ENCODE measurements around the gene FANCF. TPM values are rescaled to one million over a fixed set of nuclear protein-coding genes. Genes with fewer than 3 reads are reported as not detected.
"Not testable (repeated sequence)": the region's sequence is repeated elsewhere in the genome, so short reads cannot be mapped to it uniquely, and the experiment has no call there.

Gene FANCF
- total RNA-seq, 4 donors from 2014 or later, result 3.6 to 6.7 (median 4.9) TPM

- Histone ChIP-seq H3K36me3 (no peaks in the 10 kb centered on the region), H3K4me1 (no peaks in the 10 kb centered on the region), H3K4me3 (no peak overlapping the region), H3K27ac (replicated peaks in 1 of 4) (no peak overlapping the region), H3K9me3 (no peaks in the 10 kb centered on the region), H3K27me3 (no peaks in the 10 kb centered on the region)
- 60% methylated on average over 1 of the region's 1 CpG for WGBS
- TF ChIP-seq POLR2AphosphoS5 (IDR thresholded peaks at IDR 0.05), result no peak
- TF ChIP-seq EP300 (IDR thresholded peaks at IDR 0.05), result no peak
- no peak for TF ChIP-seq POLR2A (IDR thresholded peaks at IDR 0.05; ENCODE audit: low read depth)
- TF ChIP-seq CTCF (IDR thresholded peaks at IDR 0.05), result no peak
- no peak for DNase-seq (ENCODE audit: extremely low spot score)
- intact Hi-C loops (cut with DNase I), result no loop called here
Measured at GRCh38 chr11:22657101-22657694, 31.6 kb upstream of the FANCF start.

- Histone ChIP-seq H3K27ac (replicated peaks in 1 of 4) (no peak overlapping the region), H3K4me1 (no peaks in the 10 kb centered on the region), H3K27me3 (no peaks in the 10 kb centered on the region), H3K4me3 (no peak overlapping the region), H3K36me3 (no peaks in the 10 kb centered on the region), H3K9me3 (no peaks in the 10 kb centered on the region)
- DNase-seq (ENCODE audit: extremely low spot score), result no peak
- TF ChIP-seq POLR2A (IDR thresholded peaks at IDR 0.05; ENCODE audit: low read depth), result no peak
- no peak for TF ChIP-seq POLR2AphosphoS5 (IDR thresholded peaks at IDR 0.05)
- TF ChIP-seq EP300 (IDR thresholded peaks at IDR 0.05), result no peak
- TF ChIP-seq CTCF (IDR thresholded peaks at IDR 0.05), result no peak
- intact Hi-C loops (cut with DNase I), result no loop called here
Measured at GRCh38 chr11:22656130-22656529, 30.5 kb upstream of the FANCF start.

GRCh38 chr11:22652346-22652745 lies 26.7 kb upstream of the FANCF start:
- H3K4me3 ChIP-seq; H3K27ac ChIP-seq (replicated peaks in 1 of 4); H3K9me3 ChIP-seq; H3K36me3 ChIP-seq; DNase-seq (ENCODE audit: extremely low spot score); H3K4me1 ChIP-seq; intact Hi-C loops (cut with DNase I); H3K27me3 ChIP-seq: not testable (repeated sequence)
- 79% methylated on average over 14 of the region's 15 CpGs for whole genome bisulfite sequencing

GRCh38 chr11:22641559-22641958 lies 15.9 kb upstream of the FANCF start:
- Histone ChIP-seq H3K27ac (replicated peaks in 1 of 4) (no peak overlapping the region), H3K9me3 (no peaks in the 10 kb centered on the region), H3K27me3 (no peaks in the 10 kb centered on the region), H3K36me3 (no peaks in the 10 kb centered on the region), H3K4me3 (no peak overlapping the region), H3K4me1 (no peaks in the 10 kb centered on the region)
- no peak for DNase-seq (ENCODE audit: extremely low spot score)
- TF ChIP-seq POLR2AphosphoS5 (IDR thresholded peaks at IDR 0.05) (no peak), CTCF (IDR thresholded peaks at IDR 0.05) (no peak), POLR2A (IDR thresholded peaks at IDR 0.05; ENCODE audit: low read depth) (no peak), EP300 (IDR thresholded peaks at IDR 0.05) (no peak)
- intact Hi-C loops (cut with DNase I), result no loop called here

GRCh38 chr11:22640862-22641261 lies 15.2 kb upstream of the FANCF start:
- intact Hi-C loops (cut with DNase I), result no loop called here
- 89% methylated on average over 2 of the region's 2 CpGs for WGBS
- H3K4me1 ChIP-seq, result no peaks in the 10 kb centered on the region

More at GRCh38 chr11:22640862-22641261, 15.2 kb upstream of the FANCF start:
- no peak for DNase-seq (ENCODE audit: extremely low spot score)
- Histone ChIP-seq H3K9me3 (no peaks in the 10 kb centered on the region), H3K36me3 (no peaks in the 10 kb centered on the region), H3K27me3 (no peaks in the 10 kb centered on the region), H3K4me3 (no peak overlapping the region), H3K27ac (replicated peaks in 1 of 4) (no peak overlapping the region)
- TF ChIP-seq EP300 (IDR thresholded peaks at IDR 0.05), result no peak
- no peak for TF ChIP-seq POLR2AphosphoS5 (IDR thresholded peaks at IDR 0.05)
- TF ChIP-seq CTCF (IDR thresholded peaks at IDR 0.05), result no peak
- TF ChIP-seq POLR2A (IDR thresholded peaks at IDR 0.05; ENCODE audit: low read depth), result no peak

Measured in esophagus muscularis mucosa (tissue), 4 donors.